Right lung (tissue), 5 donors: ENCODE data around the gene TTC39B. TPM values are rescaled to one million over a fixed set of nuclear protein-coding genes. Genes with fewer than 3 reads are reported as not detected.

Experiments used
- DNase-seq, 2 donors: peaks; one replicate each; pipeline ENCODE4 v3.0.0-alpha.2; 2013
- polyA plus RNA-seq, 5 donors: library from polyadenylated mRNA; unstranded; fragments of 120-200 nt; gene quantifications; one replicate each; pipeline versions ENCODE4 v1.2.1 to v1.2.3, GENCODE V29; 2013; ENCODE audit warnings: inconsistent platforms in 1 of 5, low replicate concordance in 1 of 5; ENCODE audit not compliant: insufficient read length in 5 of 5, insufficient read depth in 1 of 5

TTC39B gene
- polyA plus RNA-seq, 5 donors, result 6.9 to 13.0 (median 12.3) TPM

- DNase-seq, result peak; percentile 35 to 38
Measured at GRCh38 chr9:15182730-15183129, 124.3 kb downstream of the TTC39B start.

- DNase-seq, result peak; percentile 27 to 40
Measured at GRCh38 chr9:15182101-15182551, 124.9 kb downstream of the TTC39B start.

- no peak for DNase-seq
Measured at GRCh38 chr9:15180124-15180523, 126.9 kb downstream of the TTC39B start.

GRCh38 chr9:15178631-15179030, 128.4 kb downstream of the TTC39B start:
- DNase-seq, result no peak

GRCh38 chr9:15176836-15177235, 130.2 kb downstream of the TTC39B start:
- DNase-seq, result no peak

- DNase-seq, result no peak
Measured at GRCh38 chr9:15163931-15164330, 143.1 kb downstream of the TTC39B start.

GRCh38 chr9:15161753-15162152, 145.3 kb downstream of the TTC39B start:
- no peak for DNase-seq

- DNase-seq, result no peak
Measured at GRCh38 chr9:15160673-15161072, 146.3 kb downstream of the TTC39B start.

GRCh38 chr9:15158064-15158463, 149.0 kb downstream of the TTC39B start:
- no peak for DNase-seq

- DNase-seq, result no peak
Measured at GRCh38 chr9:15157381-15157780, 149.6 kb downstream of the TTC39B start.

- no peak for DNase-seq
Measured at GRCh38 chr9:15156241-15156640, 150.8 kb downstream of the TTC39B start.

GRCh38 chr9:15155826-15156225, 151.2 kb downstream of the TTC39B start:
- peak; percentile 69 to 82 for DNase-seq

GRCh38 chr9:15155323-15155722, 151.7 kb downstream of the TTC39B start:
- no peak for DNase-seq

- DNase-seq, result no peak
Measured at GRCh38 chr9:15154677-15155076, 152.3 kb downstream of the TTC39B start.

GRCh38 chr9:15153961-15154360, 153.1 kb downstream of the TTC39B start:
- DNase-seq, result no peak

- DNase-seq, result no peak
Measured at GRCh38 chr9:15150939-15151338, 156.1 kb downstream of the TTC39B start.

GRCh38 chr9:15149450-15149849, 157.6 kb downstream of the TTC39B start:
- no peak for DNase-seq

- no peak for DNase-seq
Measured at GRCh38 chr9:15146268-15146700, 160.7 kb downstream of the TTC39B start.

- DNase-seq, result peak; percentile 24 to 52
Measured at GRCh38 chr9:15144622-15145061, 162.4 kb downstream of the TTC39B start.

- peak; percentile 53 to 61 for DNase-seq
Measured at GRCh38 chr9:15142878-15143534, 164.0 kb downstream of the TTC39B start.

- no peak for DNase-seq
Measured at GRCh38 chr9:15140051-15140450, 167.0 kb downstream of the TTC39B start.

- no peak for DNase-seq
Measured at GRCh38 chr9:15139469-15139868, 167.5 kb downstream of the TTC39B start.

- DNase-seq, result no peak
Measured at GRCh38 chr9:15138357-15138686, 168.7 kb downstream of the TTC39B start.
